Ishikawa (cell line): ENCODE results near the gene APBA2.

Experiments used
- CEBPB ChIP-seq: IDR thresholded peaks from 2 replicates; pipeline ENCODE4 v1.6.1; 2012
- CREB1 ChIP-seq: IDR thresholded peaks from 2 replicates; pipeline ENCODE4 v1.6.1; 2012; ENCODE audit warnings: low read depth
- EGR1 ChIP-seq: IDR thresholded peaks from 2 replicates; pipeline ENCODE4 v1.6.1; 2012
- EP300 ChIP-seq: IDR thresholded peaks from 2 replicates; pipeline ENCODE4 v1.6.1; 2012; ENCODE audit warnings: borderline replicate concordance
- FOXM1 ChIP-seq: IDR thresholded peaks from 2 replicates; pipeline ENCODE4 v1.6.1; 2012; ENCODE audit warnings: low read depth, borderline replicate concordance
- NFIC ChIP-seq: IDR thresholded peaks from 2 replicates; pipeline ENCODE4 v1.6.1; 2012
- RAD21 ChIP-seq: IDR thresholded peaks from 2 replicates; pipeline ENCODE4 v1.6.1; 2012; ENCODE audit warnings: low read depth
- TAF1 ChIP-seq: IDR thresholded peaks from 2 replicates; pipeline ENCODE4 v1.6.1; 2012; ENCODE audit warnings: low read depth, mild to moderate bottlenecking
- TCF12 ChIP-seq: IDR thresholded peaks from 2 replicates; pipeline ENCODE4 v1.6.1; 2012; ENCODE audit warnings: low read depth
- TEAD4 ChIP-seq: IDR thresholded peaks from 2 replicates; pipeline ENCODE4 v1.6.1; 2012
- YY1 ChIP-seq: IDR thresholded peaks from 2 replicates; pipeline ENCODE4 v1.6.1; 2012; ENCODE audit warnings: low read depth
- ZBTB7A ChIP-seq: IDR thresholded peaks from 2 replicates; pipeline ENCODE4 v1.6.1; 2012; ENCODE audit warnings: low read depth
- TF ChIP-seq, protein P1 (sequence below): IDR thresholded peaks from 2 replicates; pipeline ENCODE4 v1.6.1; 2012; ENCODE audit warnings: low read depth, mild to moderate bottlenecking
- TF ChIP-seq, protein P2 (sequence below): IDR thresholded peaks from 2 replicates; pipeline ENCODE4 v1.6.1; 2012
- TF ChIP-seq, protein P3 (sequence below): IDR thresholded peaks from 2 replicates; pipeline ENCODE4 v1.6.1; 2012

The APBA2 gene

DNA sequence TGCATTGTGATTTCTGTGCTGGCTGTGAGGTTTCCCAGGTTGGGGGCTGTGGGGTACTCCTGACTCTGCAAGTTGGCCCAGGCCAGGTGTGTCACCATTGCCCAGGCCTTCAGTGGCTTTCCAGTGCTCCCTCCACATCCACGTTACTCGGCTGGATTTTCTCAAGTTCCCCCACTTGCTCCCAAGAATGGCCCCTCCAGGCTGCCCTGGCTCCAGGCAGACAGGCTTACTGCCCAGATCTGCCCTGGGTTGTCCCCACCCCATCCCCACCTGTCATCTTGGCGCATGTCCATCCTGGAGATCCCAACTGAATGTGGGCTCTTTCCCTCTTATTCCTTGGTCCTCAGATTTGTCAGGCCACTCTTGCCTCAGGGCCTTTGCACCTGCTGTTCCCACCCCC lies 3.6 kb downstream of the APBA2 start:
- no peak for TF ChIP-seq EGR1
- TF ChIP-seq, protein P1, sequence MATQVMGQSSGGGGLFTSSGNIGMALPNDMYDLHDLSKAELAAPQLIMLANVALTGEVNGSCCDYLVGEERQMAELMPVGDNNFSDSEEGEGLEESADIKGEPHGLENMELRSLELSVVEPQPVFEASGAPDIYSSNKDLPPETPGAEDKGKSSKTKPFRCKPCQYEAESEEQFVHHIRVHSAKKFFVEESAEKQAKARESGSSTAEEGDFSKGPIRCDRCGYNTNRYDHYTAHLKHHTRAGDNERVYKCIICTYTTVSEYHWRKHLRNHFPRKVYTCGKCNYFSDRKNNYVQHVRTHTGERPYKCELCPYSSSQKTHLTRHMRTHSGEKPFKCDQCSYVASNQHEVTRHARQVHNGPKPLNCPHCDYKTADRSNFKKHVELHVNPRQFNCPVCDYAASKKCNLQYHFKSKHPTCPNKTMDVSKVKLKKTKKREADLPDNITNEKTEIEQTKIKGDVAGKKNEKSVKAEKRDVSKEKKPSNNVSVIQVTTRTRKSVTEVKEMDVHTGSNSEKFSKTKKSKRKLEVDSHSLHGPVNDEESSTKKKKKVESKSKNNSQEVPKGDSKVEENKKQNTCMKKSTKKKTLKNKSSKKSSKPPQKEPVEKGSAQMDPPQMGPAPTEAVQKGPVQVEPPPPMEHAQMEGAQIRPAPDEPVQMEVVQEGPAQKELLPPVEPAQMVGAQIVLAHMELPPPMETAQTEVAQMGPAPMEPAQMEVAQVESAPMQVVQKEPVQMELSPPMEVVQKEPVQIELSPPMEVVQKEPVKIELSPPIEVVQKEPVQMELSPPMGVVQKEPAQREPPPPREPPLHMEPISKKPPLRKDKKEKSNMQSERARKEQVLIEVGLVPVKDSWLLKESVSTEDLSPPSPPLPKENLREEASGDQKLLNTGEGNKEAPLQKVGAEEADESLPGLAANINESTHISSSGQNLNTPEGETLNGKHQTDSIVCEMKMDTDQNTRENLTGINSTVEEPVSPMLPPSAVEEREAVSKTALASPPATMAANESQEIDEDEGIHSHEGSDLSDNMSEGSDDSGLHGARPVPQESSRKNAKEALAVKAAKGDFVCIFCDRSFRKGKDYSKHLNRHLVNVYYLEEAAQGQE = no peak
- no peak for TF ChIP-seq TCF12
- no peak for TF ChIP-seq ZBTB7A
- TF ChIP-seq CREB1 = no peak

DNA sequence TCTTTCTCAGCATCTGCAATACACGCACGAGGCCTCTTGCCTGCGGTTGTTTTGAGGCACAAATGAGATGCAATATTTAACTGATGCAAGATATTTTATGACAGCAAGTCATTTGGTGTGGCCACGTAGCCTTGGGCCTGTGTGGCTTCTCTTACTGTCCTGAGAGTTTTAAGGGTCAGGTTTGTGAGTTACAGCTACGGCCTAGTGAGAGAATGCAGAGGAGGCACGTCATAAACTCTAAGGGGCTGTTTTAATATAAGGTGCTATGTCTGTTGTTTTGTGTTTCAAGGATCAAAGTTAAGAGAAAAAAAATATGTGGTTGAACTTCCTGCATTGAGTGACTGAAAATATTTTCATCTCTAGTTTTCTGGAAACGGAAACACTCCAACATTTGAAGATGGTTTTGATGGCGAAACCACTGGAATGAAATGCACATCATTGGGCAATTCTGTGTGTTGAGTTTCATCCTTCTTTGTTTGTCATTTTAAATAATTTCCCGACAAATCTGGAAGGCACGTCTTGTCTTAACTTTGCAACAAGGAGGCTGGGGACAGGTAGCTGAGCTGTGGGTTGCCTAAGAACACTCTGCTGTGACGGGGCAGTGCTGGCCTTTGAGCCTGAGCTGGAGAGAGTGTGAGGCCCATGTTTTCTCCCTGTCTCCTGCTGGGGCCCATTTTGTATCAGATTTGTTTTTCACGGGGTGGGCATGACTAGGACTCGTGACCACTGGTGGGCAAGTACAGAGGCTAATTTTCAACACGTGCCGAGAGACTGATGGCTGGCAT lies 5.1 kb downstream of the APBA2 start:
- no peak for TF ChIP-seq EP300
- no peak for TF ChIP-seq TCF12
- TF ChIP-seq TEAD4 = no peak
- TF ChIP-seq, protein P1 = no peak
- TF ChIP-seq, protein P2, sequence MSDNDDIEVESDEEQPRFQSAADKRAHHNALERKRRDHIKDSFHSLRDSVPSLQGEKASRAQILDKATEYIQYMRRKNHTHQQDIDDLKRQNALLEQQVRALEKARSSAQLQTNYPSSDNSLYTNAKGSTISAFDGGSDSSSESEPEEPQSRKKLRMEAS = no peak
- TF ChIP-seq RAD21 = no peak
- no peak for TF ChIP-seq ZBTB7A
- TF ChIP-seq CEBPB = no peak
- no peak for TF ChIP-seq NFIC
- no peak for TF ChIP-seq TAF1
- TF ChIP-seq YY1 = no peak
- no peak for TF ChIP-seq EGR1
- TF ChIP-seq FOXM1 = no peak
- TF ChIP-seq, protein P3, sequence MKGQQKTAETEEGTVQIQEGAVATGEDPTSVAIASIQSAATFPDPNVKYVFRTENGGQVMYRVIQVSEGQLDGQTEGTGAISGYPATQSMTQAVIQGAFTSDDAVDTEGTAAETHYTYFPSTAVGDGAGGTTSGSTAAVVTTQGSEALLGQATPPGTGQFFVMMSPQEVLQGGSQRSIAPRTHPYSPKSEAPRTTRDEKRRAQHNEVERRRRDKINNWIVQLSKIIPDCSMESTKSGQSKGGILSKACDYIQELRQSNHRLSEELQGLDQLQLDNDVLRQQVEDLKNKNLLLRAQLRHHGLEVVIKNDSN = no peak
- TF ChIP-seq CREB1 = no peak

DNA sequence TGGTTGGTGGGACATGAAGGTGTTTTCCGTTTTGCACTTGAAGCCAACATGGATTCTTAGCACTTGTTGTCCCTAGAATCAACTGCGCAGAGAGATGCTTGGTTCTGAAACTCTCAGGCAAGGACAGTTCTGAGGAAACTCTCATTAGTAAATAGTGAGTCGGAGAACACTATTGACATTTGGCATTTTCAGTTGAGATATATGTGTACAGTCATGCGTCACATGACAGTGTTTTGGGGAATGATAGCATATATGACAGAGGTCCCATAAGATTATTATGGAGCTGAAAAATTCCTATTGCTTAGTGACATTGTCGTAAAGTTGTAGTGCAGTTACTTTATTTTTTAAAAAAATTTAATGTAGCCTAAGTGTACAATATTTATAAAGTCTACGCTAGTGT lies 5.8 kb downstream of the APBA2 start:
- TF ChIP-seq EP300 (no peak), RAD21 (no peak), NFIC (no peak), FOXM1 (no peak), TEAD4 (no peak), CEBPB (no peak), YY1 (no peak), EGR1 (no peak), CREB1 (no peak), TCF12 (no peak), TAF1 (no peak), ZBTB7A (no peak)
- TF ChIP-seq, protein P1 = no peak
- TF ChIP-seq, protein P2 = no peak
- TF ChIP-seq, protein P3 = no peak

DNA sequence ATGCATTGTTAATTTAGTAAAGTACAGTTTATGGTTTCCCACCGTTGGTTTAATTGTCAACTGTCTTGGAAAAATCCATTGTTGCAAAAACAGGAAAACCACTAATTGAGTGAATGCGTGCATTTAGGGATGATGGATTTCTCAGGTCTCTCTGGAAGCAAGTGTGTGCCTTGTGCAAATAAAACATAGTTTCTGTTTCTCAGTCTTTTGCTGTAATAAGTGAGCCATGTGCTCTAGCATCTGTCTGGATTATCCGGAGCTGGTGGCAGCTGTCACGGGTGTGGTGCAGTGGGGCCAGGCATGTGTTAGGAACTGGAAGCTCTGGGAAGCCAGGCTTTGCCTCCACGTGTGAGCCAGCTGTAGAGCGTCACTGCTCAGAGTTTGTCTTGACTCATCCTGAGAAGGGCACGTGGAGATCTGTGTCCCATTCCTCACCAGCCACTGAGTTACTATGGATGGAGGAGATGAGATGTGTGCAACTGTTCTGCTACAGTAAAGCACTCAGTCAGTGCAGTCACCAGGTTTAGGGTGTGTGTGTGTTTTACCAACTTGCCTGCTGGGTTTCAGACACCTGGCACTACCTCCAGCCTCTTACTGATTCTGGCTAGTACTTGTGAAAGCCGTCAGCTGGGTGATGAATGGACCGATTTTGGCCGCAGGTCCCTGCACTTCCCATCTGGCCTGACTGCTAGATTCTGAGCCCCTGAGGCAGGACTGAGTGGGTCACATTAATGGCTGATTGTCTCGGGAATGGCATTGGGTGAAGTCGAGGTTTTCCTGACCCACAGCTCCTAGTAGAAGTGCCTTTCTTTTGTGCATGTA lies 7.2 kb downstream of the APBA2 start:
- TF ChIP-seq YY1 = no peak
- no peak for TF ChIP-seq ZBTB7A
- TF ChIP-seq FOXM1 = no peak
- TF ChIP-seq, protein P3 = no peak
- no peak for TF ChIP-seq TCF12
- no peak for TF ChIP-seq EGR1
- TF ChIP-seq NFIC = no peak
- TF ChIP-seq TEAD4 = no peak
